HEK293 (cell line): ENCODE data around the gene CDKAL1.

Experiments
- CTCF ChIA-PET: fragments of 350-600 bp; formaldehyde crosslinking; extraction: SDS; loops from one replicate; lab custom pipeline; 2021; ENCODE audit warnings: antibody characterized with exemption; lab: Yijun Ruan, JAX
- POLR2A ChIA-PET: fragments of 300-600 bp; formaldehyde crosslinking; extraction: SDS; loops from one replicate; lab custom pipeline; 2020; ENCODE audit warnings: antibody characterized with exemption, inconsistent platforms; lab: Yijun Ruan, JAX
- H3K27ac ChIP-seq: fragments of 200-500 bp; sonication (Bioruptor generic); 2 replicates; pipeline ENCODE4 v1.5.1; 2014; ENCODE audit warnings: low read depth, low read length, control low read depth, inconsistent platforms; ENCODE audit errors: extremely low read depth
- H3K36me3 ChIP-seq, 2 experiments: fragments of 200-500 bp in 1 of 2; sonication (Bioruptor generic) in 1 of 2; 1 replicate in 1 of 2; 2 replicates in 1 of 2; pipeline ENCODE4 v1.5.1; 2014 to 2017; ENCODE audit warnings: inconsistent platforms in 2 of 2, low read length in 2 of 2; ENCODE audit not compliant: control insufficient read depth in 2 of 2, insufficient read depth in 1 of 2
- H3K4me1 ChIP-seq: fragments of 200-500 bp; sonication (Bioruptor generic); 2 replicates; pipeline ENCODE4 v1.5.1; 2014; ENCODE audit warnings: mild to moderate bottlenecking, low read length, inconsistent platforms; ENCODE audit not compliant: control insufficient read depth, insufficient read depth
- H3K4me3 ChIP-seq: 2 replicates; pipeline ENCODE4 v1.5.1; 2011; ENCODE audit warnings: low read depth, mild to moderate bottlenecking, control low read depth, low read length, moderate library complexity
- H3K9me3 ChIP-seq: fragments of 200-500 bp; sonication (Bioruptor generic); 2 replicates; pipeline ENCODE4 v1.5.1; 2014; ENCODE audit warnings: low read depth, low read length, inconsistent platforms; ENCODE audit not compliant: control insufficient read depth, insufficient read depth
- BCL11A ChIP-seq: fragments of 450-650 bp; formaldehyde crosslinking; IDR thresholded peaks from 2 replicates; pipeline ENCODE4 v1.5.1; 2016; ENCODE audit warnings: low read depth, missing biosample characterization, missing genetic modification characterization
- KLF7 ChIP-seq: fragments of 450-650 bp; formaldehyde crosslinking; IDR thresholded peaks from 2 replicates; pipeline ENCODE4 v1.5.1; 2016; ENCODE audit warnings: missing biosample characterization, missing genetic modification characterization, borderline replicate concordance
- MZF1 ChIP-seq: fragments of 450-650 bp; formaldehyde crosslinking; IDR thresholded peaks from 2 replicates; pipeline ENCODE4 v1.5.1; 2017; ENCODE audit warnings: missing biosample characterization, missing genetic modification characterization, borderline replicate concordance
- PATZ1 ChIP-seq: fragments of 450-650 bp; formaldehyde crosslinking; IDR thresholded peaks from 2 replicates; pipeline ENCODE4 v1.5.1; 2016; ENCODE audit warnings: missing biosample characterization, missing genetic modification characterization
- PRDM1 ChIP-seq: fragments of 450-650 bp; formaldehyde crosslinking; IDR thresholded peaks from 2 replicates; pipeline ENCODE4; 2016; ENCODE audit warnings: missing biosample characterization, missing genetic modification characterization
- TSHZ1 ChIP-seq: fragments of 450-650 bp; formaldehyde crosslinking; IDR thresholded peaks from 2 replicates; pipeline ENCODE4 v1.5.1; 2016; ENCODE audit warnings: missing biosample characterization, missing genetic modification characterization, borderline replicate concordance
- WT1 ChIP-seq: fragments of 450-650 bp; formaldehyde crosslinking; IDR thresholded peaks from 2 replicates; pipeline ENCODE4 v1.5.1; 2016; ENCODE audit warnings: missing biosample characterization, missing genetic modification characterization
- YY2 ChIP-seq: fragments of 450-650 bp; formaldehyde crosslinking; IDR thresholded peaks from 2 replicates; pipeline ENCODE4 v1.5.1; 2016; ENCODE audit warnings: missing biosample characterization, missing genetic modification characterization
- ZBTB44 ChIP-seq: fragments of 450-650 bp; IDR thresholded peaks from 2 replicates; pipeline ENCODE4 v1.5.1; 2018; ENCODE audit warnings: missing biosample characterization, mild to moderate bottlenecking, missing genetic modification characterization
- ZNF169 ChIP-seq: fragments of 450-650 bp; formaldehyde crosslinking; IDR thresholded peaks from 2 replicates; pipeline ENCODE4 v1.5.1; 2016; ENCODE audit warnings: missing biosample characterization, missing genetic modification characterization
- ZNF292 ChIP-seq: fragments of 450-650 bp; formaldehyde crosslinking; IDR thresholded peaks from 2 replicates; pipeline ENCODE4 v1.5.1; 2016; ENCODE audit warnings: low read depth, missing biosample characterization, missing genetic modification characterization, borderline replicate concordance
- ZNF302 ChIP-seq: fragments of 450-650 bp; formaldehyde crosslinking; IDR thresholded peaks from 2 replicates; pipeline ENCODE4 v1.5.1; 2016; ENCODE audit warnings: missing biosample characterization, missing genetic modification characterization, low read depth
- ZNF544 ChIP-seq: fragments of 450-650 bp; formaldehyde crosslinking; IDR thresholded peaks from 2 replicates; pipeline ENCODE4 v1.5.0; 2017; ENCODE audit warnings: missing biosample characterization, missing genetic modification characterization
- ZNF600 ChIP-seq: fragments of 450-650 bp; formaldehyde crosslinking; IDR thresholded peaks from 2 replicates; pipeline ENCODE4 v1.5.1; 2016; ENCODE audit warnings: missing biosample characterization, missing genetic modification characterization
- ZSCAN30 ChIP-seq: fragments of 450-650 bp; IDR thresholded peaks from 2 replicates; pipeline ENCODE4 v1.5.1; 2018; ENCODE audit warnings: missing biosample characterization, mild to moderate bottlenecking, missing genetic modification characterization, moderate library complexity

CDKAL1 gene

GRCh38 chr6:20816126-20816525 lies 281.9 kb downstream of the CDKAL1 start:
- Histone ChIP-seq H3K4me3 (no peak overlapping the region), H3K36me3 (no peaks in the 10 kb centered on the region), H3K9me3 (no peaks in the 10 kb centered on the region), H3K4me1 (peaks cover 12% of the 10 kb centered on the region), H3K27ac (no peak overlapping the region)
- ChIA-PET CTCF (interaction anchor here (0.6 kb wide), 1 partner anchor 1184 kb away, joined by 3 read pairs; no protein-coding TSS in a partner anchor), POLR2A (no interaction called here)
- peak; percentile 41; the same call in 1 of the 2 replicates for TF ChIP-seq PRDM1 (tag by site-specific recombination)
- no peak for TF ChIP-seq PATZ1 (tag by site-specific recombination)

GRCh38 chr6:20817806-20818320 lies 283.6 kb downstream of the CDKAL1 start:
- Histone ChIP-seq H3K36me3 (no peaks in the 10 kb centered on the region), H3K4me3 (no peak overlapping the region), H3K9me3 (no peaks in the 10 kb centered on the region), H3K4me1 (peaks cover 6% of the 10 kb centered on the region; the same call in 1 of the 2 replicates), H3K27ac (no peak overlapping the region)
- TF ChIP-seq ZNF302 (no peak), ZNF600 (no peak), KLF7 (tag by site-specific recombination) (no peak), ZNF169 (no peak), TSHZ1 (tag by site-specific recombination) (no peak), BCL11A (no peak), MZF1 (tag by site-specific recombination) (no peak), ZNF544 (no peak), WT1 (no peak), ZNF292 (tag by site-specific recombination) (no peak), YY2 (tag by site-specific recombination) (no peak), ZSCAN30 (tag by site-specific recombination) (no peak), ZBTB44 (tag by site-specific recombination) (no peak), PATZ1 (tag by site-specific recombination) (no peak)
- ChIA-PET CTCF (no interaction called here), POLR2A (no interaction called here)
